ENCODE measurements around the gene TFB1M.

DNA sequence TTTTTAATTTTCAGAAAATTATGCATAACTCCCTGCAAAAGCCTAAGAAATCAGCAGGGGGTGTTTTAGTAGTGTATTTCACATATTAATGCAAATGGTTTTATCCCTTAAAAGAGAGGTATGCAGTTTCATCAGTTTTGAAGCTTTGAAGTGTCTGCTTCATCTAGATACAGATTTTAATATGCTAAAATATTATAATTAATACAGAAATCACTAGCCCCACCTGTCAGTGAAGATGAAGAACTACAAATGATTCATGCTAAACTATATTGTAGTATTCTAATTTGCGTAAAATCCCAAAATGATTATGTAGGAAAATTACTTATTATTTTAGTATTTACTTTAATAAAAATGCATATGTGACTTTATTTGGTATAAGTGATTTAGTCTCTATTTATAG, 2.9 kb upstream of the TFB1M start:
- TF ChIP-seq EZH2 (IDR thresholded peaks at IDR 0.05) (no peak), POLR2AphosphoS5 (IDR thresholded peaks at IDR 0.05; ENCODE audit: borderline replicate concordance, low read depth, low read length) (no peak; the same call in 1 of the 2 replicates), FOXP2 (optimal IDR thresholded peaks at IDR 0.05; ENCODE audit: control extremely low read depth, extremely low read length, insufficient read depth) (no peak)

All from SK-N-MC (cell line).